ENCODE measurements around the gene CNOT3. TPM values are rescaled to one million over a fixed set of nuclear protein-coding genes. Genes with fewer than 3 reads are reported as not detected.

Gene CNOT3
- total RNA-seq, 4 donors from 2014 or later = 22.4 to 30.3 (median 29.8) TPM

GRCh38 chr19:54188215-54188871, 50.8 kb downstream of the CNOT3 start:
- H3K27ac ChIP-seq = peak overlapping the region in 1 of 3 donors; percentile 100
- 25 to 27% methylated on average over 12 of the region's 12 CpGs for WGBS, 2 donors
- H3K4me1 ChIP-seq = peaks cover 18 to 19% of the 10 kb centered on the region in 2 donors
- no peaks in the 10 kb centered on the region for H3K27me3 ChIP-seq
- H3K4me3 ChIP-seq (replicated peaks in 1 of 3) = peak overlapping the region in 1 of 3 donors; percentile 87
- H3K9me3 ChIP-seq = no peaks in the 10 kb centered on the region
- intact Hi-C loops (cut with DNase I) = no loop called here
- DNase-seq = no peak
- peaks cover 0 to 3% of the 10 kb centered on the region in 2 donors for H3K36me3 ChIP-seq
- no peak for TF ChIP-seq CTCF (IDR thresholded peaks at IDR 0.05)
- no peak for TF ChIP-seq POLR2A (IDR thresholded peaks at IDR 0.05)

- WGBS, 2 donors = 1% methylated on average over 23 to 24 of the region's 64 CpGs
- peak in 5 of 6 experiments; percentile 15 to 46 (median 44) for TF ChIP-seq CTCF (IDR thresholded peaks at IDR 0.05)
- peak in 1 of 2 donors; percentile 74 for TF ChIP-seq POLR2A (IDR thresholded peaks at IDR 0.05)
- Histone ChIP-seq H3K4me3 (replicated peaks in 1 of 3) (peak within 1 kb of the TSS; percentile 33 to 94 (median 58)), H3K9me3 (no peaks in the 10 kb centered on the region), H3K27ac (peak within 1 kb of the TSS; percentile 98 to 100 (median 99)), H3K27me3 (no peaks in the 10 kb centered on the region), H3K36me3 (peaks cover 0 to 9% of the 10 kb centered on the region in 2 donors), H3K4me1 (peaks cover 18 to 19% of the 10 kb centered on the region in 2 donors)
- intact Hi-C loops (cut with DNase I) = no loop called here
- no peak for DNase-seq
Observed at GRCh38 chr19:54189145-54189734, 51.7 kb downstream of the CNOT3 start, which contains the start of gene MBOAT7. Gene MBOAT7 (minus strand): TSS chr19:54189580. CDS start chr19:54188508, 1,072 bp downstream.

GRCh38 chr19:54189735-54190502, 52.4 kb downstream of the CNOT3 start:
- peaks cover 0 to 9% of the 10 kb centered on the region in 2 donors for H3K36me3 ChIP-seq
- peak in 1 of 2 donors; percentile 71 for TF ChIP-seq POLR2A (IDR thresholded peaks at IDR 0.05)
- TF ChIP-seq CTCF (IDR thresholded peaks at IDR 0.05) = no peak
- peak overlapping the region; percentile 10 to 94 (median 19) for H3K4me3 ChIP-seq (replicated peaks in 1 of 3)
- DNase-seq = peak; percentile 100
- H3K4me1 ChIP-seq = peaks cover 18 to 19% of the 10 kb centered on the region in 2 donors
- intact Hi-C loops (cut with DNase I) = no loop called here
- no peaks in the 10 kb centered on the region for H3K9me3 ChIP-seq
- 2% methylated on average over 19 to 44 of the region's 65 CpGs for WGBS, 2 donors
- H3K27me3 ChIP-seq = no peaks in the 10 kb centered on the region
- H3K27ac ChIP-seq = peak overlapping the region; percentile 98 to 100 (median 99)

- TF ChIP-seq POLR2A (IDR thresholded peaks at IDR 0.05) = no peak
- H3K4me1 ChIP-seq = peaks cover 18 to 19% of the 10 kb centered on the region in 2 donors
- H3K4me3 ChIP-seq (replicated peaks in 1 of 3) = peak overlapping the region; percentile 71 to 94 (median 79)
- peaks cover 0 to 9% of the 10 kb centered on the region in 2 donors for H3K36me3 ChIP-seq
- WGBS, 2 donors = 0% methylated on average over 23 to 30 of the region's 56 CpGs
- H3K27ac ChIP-seq = peak overlapping the region; percentile 98 to 100 (median 99)
- no peaks in the 10 kb centered on the region for H3K9me3 ChIP-seq
- peak; percentile 100 for DNase-seq
- intact Hi-C loops (cut with DNase I) = no loop called here
- no peaks in the 10 kb centered on the region for H3K27me3 ChIP-seq
Observed at GRCh38 chr19:54190503-54191010, 53.0 kb downstream of the CNOT3 start.
